ENCODE data around the gene PROSER3.

The PROSER3 gene

GRCh38 chr19:35775298-35776101 lies 17.5 kb downstream of the PROSER3 start, which contains the start of gene ARHGAP33:
Gene ARHGAP33 (plus strand): TSS chr19:35775564. CDS start chr19:35775659, 95 bp downstream.
- Histone ChIP-seq H3K4me1 (ENCODE audit: control insufficient read depth in 1 of 2, insufficient read depth in 2 of 2, low read length in 2 of 2) (peaks cover 4 to 13% of the 10 kb centered on the region in 2 donors), H3K4me3 (ENCODE audit: low read depth in 1 of 2, low read length in 2 of 2) (peak within 1 kb of the TSS; percentile 66), H3K27ac (ENCODE audit: low read length) (no peak within 1 kb of the TSS), H3K27me3 (ENCODE audit: low read depth, low read length) (no peaks in the 10 kb centered on the region), H3K36me3 (ENCODE audit: control insufficient read depth in 1 of 2, insufficient read depth in 2 of 2, low read length in 2 of 2) (no peaks in the 10 kb centered on the region), H3K9me3 (ENCODE audit: control insufficient read depth in 1 of 2, low read length in 2 of 2) (no peaks in the 10 kb centered on the region)

- Histone ChIP-seq H3K4me3 (ENCODE audit: low read depth in 1 of 2, low read length in 2 of 2) (peak overlapping the region; percentile 39 to 66), H3K36me3 (ENCODE audit: control insufficient read depth in 1 of 2, insufficient read depth in 2 of 2, low read length in 2 of 2) (no peaks in the 10 kb centered on the region), H3K4me1 (ENCODE audit: control insufficient read depth in 1 of 2, insufficient read depth in 2 of 2, low read length in 2 of 2) (peaks cover 4 to 13% of the 10 kb centered on the region in 2 donors), H3K27me3 (ENCODE audit: low read depth, low read length) (no peaks in the 10 kb centered on the region), H3K27ac (ENCODE audit: low read length) (no peak overlapping the region), H3K9me3 (ENCODE audit: control insufficient read depth in 1 of 2, low read length in 2 of 2) (no peaks in the 10 kb centered on the region)
Measured at GRCh38 chr19:35776102-35776788, 18.3 kb downstream of the PROSER3 start.

GRCh38 chr19:35777086-35777841 lies 19.3 kb downstream of the PROSER3 start:
- Histone ChIP-seq H3K4me1 (ENCODE audit: control insufficient read depth in 1 of 2, insufficient read depth in 2 of 2, low read length in 2 of 2) (peaks cover 4 to 13% of the 10 kb centered on the region in 2 donors), H3K27ac (ENCODE audit: low read length) (no peak overlapping the region), H3K27me3 (ENCODE audit: low read depth, low read length) (no peaks in the 10 kb centered on the region), H3K9me3 (ENCODE audit: control insufficient read depth in 1 of 2, low read length in 2 of 2) (no peaks in the 10 kb centered on the region), H3K36me3 (ENCODE audit: control insufficient read depth in 1 of 2, insufficient read depth in 2 of 2, low read length in 2 of 2) (peaks cover 0 to 10% of the 10 kb centered on the region in 2 donors), H3K4me3 (ENCODE audit: low read depth in 1 of 2, low read length in 2 of 2) (no peak overlapping the region)

GRCh38 chr19:35777961-35778360 lies 20.0 kb downstream of the PROSER3 start:
- no peaks in the 10 kb centered on the region for H3K9me3 ChIP-seq (ENCODE audit: control insufficient read depth in 1 of 2, low read length in 2 of 2)
- peaks cover 4 to 13% of the 10 kb centered on the region in 2 donors for H3K4me1 ChIP-seq (ENCODE audit: control insufficient read depth in 1 of 2, insufficient read depth in 2 of 2, low read length in 2 of 2)
- no peaks in the 10 kb centered on the region for H3K27me3 ChIP-seq (ENCODE audit: low read depth, low read length)
- no peak overlapping the region for H3K27ac ChIP-seq (ENCODE audit: low read length)
- H3K36me3 ChIP-seq (ENCODE audit: control insufficient read depth in 1 of 2, insufficient read depth in 2 of 2, low read length in 2 of 2): peaks cover 6 to 17% of the 10 kb centered on the region in 2 donors
- no peak overlapping the region for H3K4me3 ChIP-seq (ENCODE audit: low read depth in 1 of 2, low read length in 2 of 2)

- H3K9me3 ChIP-seq (ENCODE audit: control insufficient read depth in 1 of 2, low read length in 2 of 2): no peaks in the 10 kb centered on the region
- peaks cover 7 to 21% of the 10 kb centered on the region in 2 donors for H3K36me3 ChIP-seq (ENCODE audit: control insufficient read depth in 1 of 2, insufficient read depth in 2 of 2, low read length in 2 of 2)
- no peak overlapping the region for H3K27ac ChIP-seq (ENCODE audit: low read length)
- H3K4me3 ChIP-seq (ENCODE audit: low read depth in 1 of 2, low read length in 2 of 2): no peak overlapping the region
- no peaks in the 10 kb centered on the region for H3K27me3 ChIP-seq (ENCODE audit: low read depth, low read length)
- peaks cover 4 to 13% of the 10 kb centered on the region in 2 donors for H3K4me1 ChIP-seq (ENCODE audit: control insufficient read depth in 1 of 2, insufficient read depth in 2 of 2, low read length in 2 of 2)
Measured at GRCh38 chr19:35779033-35779432, 21.1 kb downstream of the PROSER3 start.

- Histone ChIP-seq H3K9me3 (ENCODE audit: control insufficient read depth in 1 of 2, low read length in 2 of 2) (no peaks in the 10 kb centered on the region), H3K4me1 (ENCODE audit: control insufficient read depth in 1 of 2, insufficient read depth in 2 of 2, low read length in 2 of 2) (peaks cover 0 to 8% of the 10 kb centered on the region in 2 donors), H3K27me3 (ENCODE audit: low read depth, low read length) (no peaks in the 10 kb centered on the region), H3K27ac (ENCODE audit: low read length) (no peak overlapping the region), H3K4me3 (ENCODE audit: low read depth in 1 of 2, low read length in 2 of 2) (no peak overlapping the region), H3K36me3 (ENCODE audit: control insufficient read depth in 1 of 2, insufficient read depth in 2 of 2, low read length in 2 of 2) (peaks cover 7 to 24% of the 10 kb centered on the region in 2 donors)
Measured at GRCh38 chr19:35780058-35780457, 22.1 kb downstream of the PROSER3 start.

GRCh38 chr19:35780717-35781116 lies 22.7 kb downstream of the PROSER3 start:
- Histone ChIP-seq H3K9me3 (ENCODE audit: control insufficient read depth in 1 of 2, low read length in 2 of 2) (no peaks in the 10 kb centered on the region), H3K27me3 (ENCODE audit: low read depth, low read length) (no peaks in the 10 kb centered on the region), H3K4me3 (ENCODE audit: low read depth in 1 of 2, low read length in 2 of 2) (no peak overlapping the region), H3K27ac (ENCODE audit: low read length) (no peak overlapping the region), H3K36me3 (ENCODE audit: control insufficient read depth in 1 of 2, insufficient read depth in 2 of 2, low read length in 2 of 2) (peaks cover 7 to 28% of the 10 kb centered on the region in 2 donors), H3K4me1 (ENCODE audit: control insufficient read depth in 1 of 2, insufficient read depth in 2 of 2, low read length in 2 of 2) (peaks cover 0 to 7% of the 10 kb centered on the region in 2 donors)

- Histone ChIP-seq H3K4me3 (ENCODE audit: low read depth in 1 of 2, low read length in 2 of 2) (no peak overlapping the region), H3K4me1 (ENCODE audit: control insufficient read depth in 1 of 2, insufficient read depth in 2 of 2, low read length in 2 of 2) (peaks cover 0 to under 1% of the 10 kb centered on the region in 2 donors), H3K27ac (ENCODE audit: low read length) (no peak overlapping the region), H3K36me3 (ENCODE audit: control insufficient read depth in 1 of 2, insufficient read depth in 2 of 2, low read length in 2 of 2) (peaks cover 7 to 28% of the 10 kb centered on the region in 2 donors), H3K9me3 (ENCODE audit: control insufficient read depth in 1 of 2, low read length in 2 of 2) (no peaks in the 10 kb centered on the region), H3K27me3 (ENCODE audit: low read depth, low read length) (no peaks in the 10 kb centered on the region)
Measured at GRCh38 chr19:35781650-35782049, 23.7 kb downstream of the PROSER3 start.

- Histone ChIP-seq H3K4me3 (ENCODE audit: low read depth in 1 of 2, low read length in 2 of 2) (no peak overlapping the region), H3K27me3 (ENCODE audit: low read depth, low read length) (no peaks in the 10 kb centered on the region), H3K36me3 (ENCODE audit: control insufficient read depth in 1 of 2, insufficient read depth in 2 of 2, low read length in 2 of 2) (peaks cover 7 to 28% of the 10 kb centered on the region in 2 donors), H3K4me1 (ENCODE audit: control insufficient read depth in 1 of 2, insufficient read depth in 2 of 2, low read length in 2 of 2) (no peaks in the 10 kb centered on the region), H3K27ac (ENCODE audit: low read length) (no peak overlapping the region), H3K9me3 (ENCODE audit: control insufficient read depth in 1 of 2, low read length in 2 of 2) (no peaks in the 10 kb centered on the region)
Measured at GRCh38 chr19:35782589-35782988, 24.6 kb downstream of the PROSER3 start.

GRCh38 chr19:35783469-35784434 lies 25.8 kb downstream of the PROSER3 start:
- Histone ChIP-seq H3K36me3 (ENCODE audit: control insufficient read depth in 1 of 2, insufficient read depth in 2 of 2, low read length in 2 of 2) (peaks cover 7 to 28% of the 10 kb centered on the region in 2 donors), H3K27me3 (ENCODE audit: low read depth, low read length) (no peaks in the 10 kb centered on the region), H3K4me1 (ENCODE audit: control insufficient read depth in 1 of 2, insufficient read depth in 2 of 2, low read length in 2 of 2) (no peaks in the 10 kb centered on the region), H3K4me3 (ENCODE audit: low read depth in 1 of 2, low read length in 2 of 2) (no peak overlapping the region), H3K9me3 (ENCODE audit: control insufficient read depth in 1 of 2, low read length in 2 of 2) (no peaks in the 10 kb centered on the region), H3K27ac (ENCODE audit: low read length) (no peak overlapping the region)
